ENCODE measurements around the gene GRIK5. TPM values are rescaled to one million over a fixed set of nuclear protein-coding genes. Genes with fewer than 3 reads are reported as not detected.
A peak's percentile ranks its signal among the peaks of the same experiment; 100 is the strongest.

Gene GRIK5
- polyA plus RNA-seq, 3 donors = 19.0 to 33.6 (median 23.2) TPM

DNA sequence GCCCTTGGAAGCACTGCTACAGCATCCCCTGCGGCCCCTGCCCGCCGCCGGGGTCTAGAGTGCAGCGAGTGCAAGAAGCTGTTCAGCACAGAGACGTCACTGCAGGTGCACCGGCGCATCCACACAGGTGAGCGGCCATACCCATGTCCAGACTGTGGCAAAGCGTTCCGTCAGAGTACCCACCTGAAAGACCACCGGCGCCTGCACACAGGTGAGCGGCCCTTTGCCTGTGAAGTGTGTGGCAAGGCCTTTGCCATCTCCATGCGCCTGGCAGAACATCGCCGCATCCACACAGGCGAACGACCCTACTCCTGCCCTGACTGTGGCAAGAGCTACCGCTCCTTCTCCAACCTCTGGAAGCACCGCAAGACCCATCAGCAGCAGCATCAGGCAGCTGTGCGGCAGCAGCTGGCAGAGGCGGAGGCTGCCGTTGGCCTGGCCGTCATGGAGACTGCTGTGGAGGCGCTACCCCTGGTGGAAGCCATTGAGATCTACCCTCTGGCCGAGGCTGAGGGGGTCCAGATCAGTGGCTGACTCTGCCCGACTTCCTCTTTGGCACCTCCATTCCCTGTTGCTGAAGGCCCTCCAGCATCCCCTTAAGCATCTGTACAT, 10.9 kb upstream of the GRIK5 start:
- no peak for DNase-seq (ENCODE audit: extremely low read depth in 1 of 11, low read depth in 9 of 11, low spot score in 4 of 11)

DNA sequence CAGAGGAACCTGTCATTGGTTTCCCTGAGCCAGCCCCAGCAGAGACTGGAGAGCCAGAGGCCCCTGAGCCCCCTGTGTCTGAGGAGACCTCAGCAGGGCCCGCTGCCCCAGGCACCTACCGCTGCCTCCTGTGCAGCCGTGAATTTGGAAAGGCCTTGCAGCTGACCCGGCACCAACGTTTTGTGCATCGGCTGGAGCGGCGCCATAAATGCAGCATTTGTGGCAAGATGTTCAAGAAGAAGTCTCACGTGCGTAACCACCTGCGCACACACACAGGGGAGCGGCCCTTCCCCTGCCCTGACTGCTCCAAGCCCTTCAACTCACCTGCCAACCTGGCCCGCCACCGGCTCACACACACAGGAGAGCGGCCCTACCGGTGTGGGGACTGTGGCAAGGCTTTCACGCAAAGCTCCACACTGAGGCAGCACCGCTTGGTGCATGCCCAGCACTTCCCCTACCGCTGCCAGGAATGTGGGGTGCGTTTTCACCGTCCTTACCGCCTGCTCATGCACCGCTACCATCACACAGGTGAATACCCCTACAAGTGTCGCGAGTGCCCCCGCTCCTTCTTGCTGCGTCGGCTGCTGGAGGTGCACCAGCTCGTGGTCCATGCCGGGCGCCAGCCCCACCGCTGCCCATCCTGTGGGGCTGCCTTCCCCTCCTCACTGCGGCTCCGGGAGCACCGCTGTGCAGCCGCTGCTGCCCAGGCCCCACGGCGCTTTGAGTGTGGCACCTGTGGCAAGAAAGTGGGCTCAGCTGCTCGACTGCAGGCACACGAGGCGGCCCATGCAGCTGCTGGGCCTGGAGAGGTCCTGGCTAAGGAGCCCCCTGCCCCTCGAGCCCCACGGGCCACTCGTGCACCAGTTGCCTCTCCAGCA, 10.1 kb upstream of the GRIK5 start:
- DNase-seq (ENCODE audit: extremely low read depth in 1 of 11, low read depth in 9 of 11, low spot score in 4 of 11) = no peak

DNA sequence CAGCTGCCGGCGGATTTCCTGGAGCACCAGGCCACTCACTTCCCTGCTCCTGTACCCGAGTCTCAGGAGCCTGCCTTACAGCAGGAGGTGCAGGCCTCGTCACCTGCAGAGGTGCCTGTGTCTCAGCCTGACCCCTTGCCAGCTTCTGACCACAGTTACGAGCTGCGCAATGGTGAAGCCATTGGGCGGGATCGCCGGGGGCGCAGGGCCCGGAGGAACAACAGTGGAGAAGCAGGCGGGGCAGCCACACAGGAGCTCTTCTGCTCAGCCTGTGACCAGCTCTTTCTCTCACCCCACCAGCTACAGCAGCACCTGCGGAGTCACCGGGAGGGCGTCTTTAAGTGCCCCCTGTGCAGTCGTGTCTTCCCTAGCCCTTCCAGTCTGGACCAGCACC, 9.3 kb upstream of the GRIK5 start:
- no peak for DNase-seq (ENCODE audit: extremely low read depth in 1 of 11, low read depth in 9 of 11, low spot score in 4 of 11)

- no peak for DNase-seq (ENCODE audit: extremely low read depth in 1 of 11, low read depth in 9 of 11, low spot score in 4 of 11)
Measured at GRCh38 chr19:42078538-42079275, 8.7 kb upstream of the GRIK5 start.

- DNase-seq (ENCODE audit: extremely low read depth in 1 of 11, low read depth in 9 of 11, low spot score in 4 of 11) = no peak
Measured at GRCh38 chr19:42078058-42078457, 8.1 kb upstream of the GRIK5 start.

GRCh38 chr19:42076380-42076944, 6.5 kb upstream of the GRIK5 start:
- DNase-seq (ENCODE audit: extremely low read depth in 1 of 11, low read depth in 9 of 11, low spot score in 4 of 11) = peak in 1 of 11 donors; percentile 19

GRCh38 chr19:42075616-42076379, 5.8 kb upstream of the GRIK5 start, which contains the start of gene ZNF574:
Gene ZNF574, plus strand, starts transcription at chr19:42076166. Its CDS starts 2,441 bp downstream, at chr19:42078607.
- peak; percentile 96 to 100 (median 99) for DNase-seq (ENCODE audit: extremely low read depth in 1 of 11, low read depth in 9 of 11, low spot score in 4 of 11)

GRCh38 chr19:42075364-42075615, 5.3 kb upstream of the GRIK5 start:
- DNase-seq (ENCODE audit: extremely low read depth in 1 of 11, low read depth in 9 of 11, low spot score in 4 of 11) = peak in 1 of 11 donors; percentile 28

DNA sequence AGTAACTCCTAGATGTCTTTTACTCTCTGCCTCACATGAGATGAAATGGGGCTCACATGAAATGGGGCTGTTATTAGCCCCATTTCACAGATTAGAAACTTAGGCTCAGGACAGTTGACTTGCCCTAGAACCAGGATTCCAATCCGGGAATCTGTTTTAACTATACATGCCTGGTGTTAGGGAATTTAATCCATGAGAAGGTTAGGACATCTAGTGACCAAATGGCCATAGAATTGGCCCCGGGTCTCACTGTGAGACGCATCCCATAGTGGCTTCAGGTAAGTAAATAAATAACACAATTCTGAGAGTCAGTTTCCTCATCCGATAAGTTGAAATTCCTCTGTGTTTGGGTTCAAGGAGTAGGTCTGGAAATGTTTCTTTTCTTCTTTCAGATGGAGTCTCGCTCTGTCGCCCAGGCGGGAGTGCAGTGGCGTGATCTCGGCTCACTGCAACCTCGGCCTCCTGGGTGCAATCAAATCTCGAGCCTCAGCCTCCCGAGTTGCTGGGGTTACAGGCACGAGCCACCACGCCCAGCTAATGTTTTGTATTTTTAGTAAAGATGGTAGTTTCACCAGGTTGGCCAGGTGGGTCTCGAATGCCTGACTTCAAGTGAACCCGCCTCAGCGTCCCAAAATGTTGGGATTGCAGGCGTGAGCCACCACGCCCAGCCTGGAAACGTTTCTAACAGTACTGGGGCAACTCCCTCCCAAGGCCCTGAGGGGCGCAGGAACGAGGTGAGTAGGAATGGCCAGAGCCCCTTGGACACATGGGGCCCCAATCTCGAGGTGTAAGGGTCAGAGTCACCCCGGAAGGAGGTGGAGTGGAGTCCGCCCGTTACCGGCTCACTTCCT, 4.7 kb upstream of the GRIK5 start:
- peak in 2 of 11 donors; percentile 14 to 22 for DNase-seq (ENCODE audit: extremely low read depth in 1 of 11, low read depth in 9 of 11, low spot score in 4 of 11)

GRCh38 chr19:42071247-42071646, 1.2 kb upstream of the GRIK5 start:
- DNase-seq (ENCODE audit: extremely low read depth in 1 of 11, low read depth in 9 of 11, low spot score in 4 of 11) = no peak

DNA sequence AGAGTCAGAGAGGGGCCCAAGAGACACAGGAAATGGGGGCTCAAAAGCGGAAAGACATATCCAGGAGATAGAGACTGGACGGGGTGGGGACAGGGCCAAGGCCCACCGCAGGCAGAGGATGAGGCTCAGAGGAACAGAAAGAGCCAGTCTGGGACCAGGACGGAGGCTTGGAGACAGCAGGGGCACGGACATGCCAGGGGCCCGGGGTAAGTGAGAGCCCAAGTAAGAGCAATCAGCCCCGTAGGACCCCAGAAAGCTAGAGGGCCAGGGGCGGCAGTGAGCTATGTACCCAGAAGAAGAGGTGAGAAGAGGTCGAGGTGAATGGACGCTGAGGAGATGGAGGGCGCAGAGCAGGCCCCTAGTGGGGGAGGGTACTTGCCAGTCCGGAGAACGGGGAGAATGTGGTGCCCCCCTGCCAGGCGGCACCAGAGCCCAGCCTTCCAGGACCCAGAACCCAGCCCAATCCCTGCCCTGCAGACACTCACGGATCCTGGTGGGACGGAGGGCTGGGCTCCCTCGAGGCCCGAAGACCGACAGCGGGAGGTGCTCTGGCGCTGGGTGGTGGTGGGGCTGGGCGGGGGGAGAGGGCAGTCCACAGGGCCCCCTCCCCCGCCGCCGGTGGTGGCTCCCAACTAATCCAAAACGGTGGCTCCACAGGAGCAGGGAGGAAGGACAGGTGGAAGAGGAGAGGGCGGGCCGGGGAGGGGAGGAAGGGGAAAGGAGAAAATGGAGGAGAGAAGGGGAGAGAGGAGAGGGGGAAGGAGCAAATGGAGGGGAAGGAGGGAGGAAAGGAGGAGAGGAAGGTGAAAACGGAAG, 1.0 kb downstream of the GRIK5 start:
- DNase-seq (ENCODE audit: extremely low read depth in 1 of 11, low read depth in 9 of 11, low spot score in 4 of 11) = no peak

- DNase-seq (ENCODE audit: extremely low read depth in 1 of 11, low read depth in 9 of 11, low spot score in 4 of 11) = no peak
Measured at GRCh38 chr19:42068361-42068755, 1.6 kb downstream of the GRIK5 start.

- DNase-seq (ENCODE audit: extremely low read depth in 1 of 11, low read depth in 9 of 11, low spot score in 4 of 11) = no peak
Measured at GRCh38 chr19:42067315-42067888, 2.6 kb downstream of the GRIK5 start.

DNA sequence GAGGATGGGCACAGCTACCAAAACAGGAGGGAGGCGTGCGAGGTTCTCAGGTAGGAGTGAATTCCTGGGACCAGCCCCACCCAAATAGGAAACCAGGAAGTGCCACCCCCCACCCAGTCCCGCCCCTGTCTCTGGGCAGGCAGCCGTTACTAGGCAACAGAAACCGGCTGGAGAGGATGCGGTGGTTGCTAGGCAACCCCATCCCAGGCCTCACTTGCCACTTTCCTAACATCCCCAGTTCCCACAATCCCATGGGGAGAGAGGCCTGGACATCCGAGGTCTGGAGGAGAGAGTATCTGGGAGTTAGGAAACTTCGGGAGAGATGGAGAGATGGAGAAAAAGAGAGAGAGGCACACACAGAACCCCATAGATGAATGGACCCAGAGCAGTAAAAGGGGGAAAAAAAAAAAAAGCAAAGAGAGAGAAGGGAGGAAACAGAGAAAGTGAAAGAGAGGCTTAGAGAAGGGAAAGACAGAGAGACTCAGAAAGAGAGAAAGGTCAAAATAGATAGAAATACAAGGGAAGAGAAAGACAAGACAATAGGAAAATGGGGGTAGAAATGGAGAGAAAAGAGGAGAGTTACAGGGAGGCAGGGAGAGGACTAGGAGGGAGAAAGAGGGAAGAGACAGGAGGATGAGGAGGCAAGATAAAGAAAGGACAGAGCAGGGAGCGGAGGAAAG, 3.8 kb downstream of the GRIK5 start:
- DNase-seq (ENCODE audit: extremely low read depth in 1 of 11, low read depth in 9 of 11, low spot score in 4 of 11) = no peak

- DNase-seq (ENCODE audit: extremely low read depth in 1 of 11, low read depth in 9 of 11, low spot score in 4 of 11) = no peak
Measured at GRCh38 chr19:42065511-42065910, 4.5 kb downstream of the GRIK5 start.

DNA sequence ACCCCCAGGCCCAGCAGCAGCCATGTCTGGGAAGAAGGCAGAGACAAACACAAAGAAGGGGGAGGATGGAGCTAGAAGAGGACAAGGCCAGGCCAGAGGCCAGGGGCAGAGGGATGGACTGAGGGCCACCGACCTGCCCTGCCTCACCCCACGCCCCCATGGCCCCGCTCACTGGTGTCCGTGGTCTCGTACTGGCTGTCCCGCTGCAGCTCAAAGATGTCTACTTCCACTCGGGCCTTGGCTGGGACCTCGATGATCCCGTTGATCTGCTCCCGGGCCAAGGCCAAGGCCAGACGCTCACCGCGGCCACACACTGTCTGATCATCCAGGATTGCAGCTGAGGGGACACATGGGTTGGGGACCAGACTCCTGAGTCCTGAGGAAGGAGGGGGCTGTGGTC, 5.0 kb downstream of the GRIK5 start:
- DNase-seq (ENCODE audit: extremely low read depth in 1 of 11, low read depth in 9 of 11, low spot score in 4 of 11) = no peak

DNA sequence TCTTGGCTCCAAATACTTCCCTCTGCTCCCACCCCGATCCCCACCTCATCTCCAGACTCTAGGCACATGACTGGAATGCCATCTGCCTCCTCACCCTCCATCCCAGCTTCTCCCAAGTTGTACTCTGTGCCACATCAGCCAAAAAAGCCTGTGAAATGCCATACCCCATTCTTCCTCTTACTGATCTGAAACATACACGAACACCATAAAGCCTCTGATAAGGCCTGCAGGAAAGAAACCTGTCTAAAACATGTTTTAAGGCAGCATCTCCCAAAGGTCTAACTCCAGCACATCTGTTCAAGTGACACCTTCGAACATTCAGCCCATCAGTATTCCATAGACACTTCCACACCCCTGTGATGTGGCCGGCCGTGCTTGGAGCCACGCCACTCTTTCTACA, 5.6 kb downstream of the GRIK5 start:
- DNase-seq (ENCODE audit: extremely low read depth in 1 of 11, low read depth in 9 of 11, low spot score in 4 of 11) = no peak
